DND-41 (cell line): ENCODE data around the gene KCNT2.

Experiments used
- ATAC-seq: fragments of 200-7000 bp; cut with Tn5 transposase; 3 replicates; pipeline ENCODE4 v1.9.1; 2021; ENCODE audit warnings: low read depth; ENCODE audit not compliant: insufficient read depth
- DNase-seq: peaks from one replicate; pipeline ENCODE4 v3.0.0-alpha.2; 2020
- H2AFZ ChIP-seq: 2 replicates; pipeline ENCODE4 v1.6.0; 2012; ENCODE audit warnings: low read depth, low read length
- H3K27ac ChIP-seq: 2 replicates; pipeline ENCODE4 v1.5.1; 2012; ENCODE audit warnings: low read length, inconsistent platforms
- H3K27me3 ChIP-seq: fragments of 200-600 bp; sonication (generic); 2 replicates; pipeline ENCODE4 v1.6.0; 2012; ENCODE audit warnings: low read length, mild to moderate bottlenecking, inconsistent platforms; ENCODE audit not compliant: insufficient read depth, poor library complexity
- H3K36me3 ChIP-seq: 2 replicates; pipeline ENCODE4 v1.5.1; 2012; ENCODE audit warnings: low read length, inconsistent platforms; ENCODE audit not compliant: insufficient read depth
- H3K4me1 ChIP-seq: 2 replicates; pipeline ENCODE4 v1.5.1; 2012; ENCODE audit warnings: mild to moderate bottlenecking, low read length; ENCODE audit not compliant: insufficient read depth
- H3K4me2 ChIP-seq: 2 replicates; pipeline ENCODE4 v1.6.0; 2012; ENCODE audit warnings: mild to moderate bottlenecking, moderate library complexity, low read length, inconsistent platforms; ENCODE audit not compliant: insufficient read depth
- H3K4me3 ChIP-seq, 2 experiments: fragments of 200-600 bp in 1 of 2; shearing (Covaris generic) in 1 of 2; 2 replicates each; pipeline ENCODE4 v1.5.1; 2012 to 2016; ENCODE audit warnings: inconsistent platforms in 2 of 2, low read length in 2 of 2, mild to moderate bottlenecking in 2 of 2, low read depth in 1 of 2, moderate library complexity in 1 of 2
- H3K79me2 ChIP-seq: 2 replicates; pipeline ENCODE4 v1.6.0; 2012; ENCODE audit warnings: low read length, inconsistent platforms; ENCODE audit not compliant: insufficient read depth
- H3K9ac ChIP-seq: 2 replicates; pipeline ENCODE4 v1.6.0; 2012; ENCODE audit warnings: low read depth, mild to moderate bottlenecking, inconsistent platforms, low read length, moderate library complexity
- H3K9me3 ChIP-seq: 2 replicates; pipeline ENCODE4 v1.5.1; 2012; ENCODE audit warnings: low read length, moderate library complexity, mild to moderate bottlenecking, inconsistent platforms; ENCODE audit not compliant: insufficient read depth, severe bottlenecking
- H4K20me1 ChIP-seq: 2 replicates; pipeline ENCODE4 v1.6.0; 2012; ENCODE audit warnings: low read length; ENCODE audit not compliant: insufficient read depth
- EZH2 ChIP-seq: IDR thresholded peaks from 3 replicates; pipeline ENCODE4 v1.6.1; 2012; ENCODE audit warnings: borderline replicate concordance, low read depth, mild to moderate bottlenecking, moderate library complexity, low read length, inconsistent platforms; ENCODE audit not compliant: severe bottlenecking
- TF ChIP-seq, protein P1 (sequence below): IDR thresholded peaks from 2 replicates; pipeline ENCODE4 v1.5.1; 2012; ENCODE audit warnings: borderline replicate concordance, low read length, moderate library complexity, mild to moderate bottlenecking; ENCODE audit not compliant: poor library complexity, severe bottlenecking; ENCODE audit errors: extremely low read depth

Gene KCNT2

DNA sequence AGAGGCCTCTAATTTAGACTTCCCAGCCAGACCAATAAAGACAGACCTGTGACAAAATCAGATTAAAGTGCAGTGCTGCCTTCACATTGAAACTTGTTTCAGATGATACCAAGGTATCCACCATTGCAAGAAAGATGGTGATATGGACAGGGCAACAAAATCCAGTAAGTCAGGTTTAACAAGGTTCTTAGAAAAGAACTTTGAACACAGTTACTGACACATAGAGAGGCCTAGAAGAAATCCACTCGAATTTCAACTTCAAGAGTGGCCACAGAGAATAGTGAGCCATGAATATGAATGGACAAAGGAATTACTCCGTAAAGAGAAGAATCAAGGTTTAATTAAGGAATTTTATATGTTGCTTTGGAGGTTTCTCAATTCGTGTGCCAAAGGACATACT, 230.4 kb downstream of the KCNT2 start:
- Histone ChIP-seq H3K9me3 (no peaks in the 10 kb centered on the region), H3K27me3 (no peaks in the 10 kb centered on the region), H3K4me1 (no peaks in the 10 kb centered on the region), H2AFZ (no peak overlapping the region), H3K79me2 (no peaks in the 10 kb centered on the region), H3K27ac (no peak overlapping the region), H3K9ac (no peak overlapping the region), H3K4me2 (no peak overlapping the region), H3K36me3 (no peaks in the 10 kb centered on the region), H4K20me1 (no peaks in the 10 kb centered on the region), H3K4me3 (no peak overlapping the region)
- no peak for DNase-seq
- ATAC-seq = no peak
- TF ChIP-seq, protein P1, sequence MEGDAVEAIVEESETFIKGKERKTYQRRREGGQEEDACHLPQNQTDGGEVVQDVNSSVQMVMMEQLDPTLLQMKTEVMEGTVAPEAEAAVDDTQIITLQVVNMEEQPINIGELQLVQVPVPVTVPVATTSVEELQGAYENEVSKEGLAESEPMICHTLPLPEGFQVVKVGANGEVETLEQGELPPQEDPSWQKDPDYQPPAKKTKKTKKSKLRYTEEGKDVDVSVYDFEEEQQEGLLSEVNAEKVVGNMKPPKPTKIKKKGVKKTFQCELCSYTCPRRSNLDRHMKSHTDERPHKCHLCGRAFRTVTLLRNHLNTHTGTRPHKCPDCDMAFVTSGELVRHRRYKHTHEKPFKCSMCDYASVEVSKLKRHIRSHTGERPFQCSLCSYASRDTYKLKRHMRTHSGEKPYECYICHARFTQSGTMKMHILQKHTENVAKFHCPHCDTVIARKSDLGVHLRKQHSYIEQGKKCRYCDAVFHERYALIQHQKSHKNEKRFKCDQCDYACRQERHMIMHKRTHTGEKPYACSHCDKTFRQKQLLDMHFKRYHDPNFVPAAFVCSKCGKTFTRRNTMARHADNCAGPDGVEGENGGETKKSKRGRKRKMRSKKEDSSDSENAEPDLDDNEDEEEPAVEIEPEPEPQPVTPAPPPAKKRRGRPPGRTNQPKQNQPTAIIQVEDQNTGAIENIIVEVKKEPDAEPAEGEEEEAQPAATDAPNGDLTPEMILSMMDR = no peak
- TF ChIP-seq EZH2 = no peak

DNA sequence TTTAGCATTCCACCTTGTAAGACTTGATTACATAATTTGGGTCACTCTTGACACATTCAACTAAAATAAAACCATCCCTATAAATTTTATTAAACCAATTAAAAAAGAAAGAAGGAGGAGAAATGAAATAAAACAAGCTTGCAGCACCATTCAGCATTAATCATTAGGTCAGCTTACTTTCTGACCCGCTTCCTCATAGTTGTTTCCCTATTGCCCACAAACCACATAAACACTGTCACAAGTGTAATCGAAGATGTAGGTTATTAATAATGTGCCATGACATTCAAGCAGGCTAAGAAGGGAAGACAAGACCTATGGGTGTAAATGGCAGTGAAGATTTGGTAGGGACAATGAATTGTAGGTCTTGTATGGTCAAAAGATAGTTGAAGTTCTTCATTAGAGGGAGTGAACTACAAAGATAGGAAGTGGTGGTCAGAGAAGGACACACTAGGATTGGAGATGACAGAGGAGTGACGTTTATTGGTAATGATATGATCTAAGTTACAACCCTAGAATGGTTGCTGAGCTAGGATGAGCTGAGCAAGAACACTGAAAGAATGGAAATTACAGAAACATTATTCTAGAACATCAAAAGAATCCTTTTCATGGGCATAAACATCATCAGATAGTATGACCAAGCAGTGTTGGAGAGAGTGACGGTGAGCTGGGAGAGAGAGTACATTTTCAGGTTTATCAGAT, 231.5 kb downstream of the KCNT2 start:
- DNase-seq = no peak
- no peaks in the 10 kb centered on the region for H3K27me3 ChIP-seq

DNA sequence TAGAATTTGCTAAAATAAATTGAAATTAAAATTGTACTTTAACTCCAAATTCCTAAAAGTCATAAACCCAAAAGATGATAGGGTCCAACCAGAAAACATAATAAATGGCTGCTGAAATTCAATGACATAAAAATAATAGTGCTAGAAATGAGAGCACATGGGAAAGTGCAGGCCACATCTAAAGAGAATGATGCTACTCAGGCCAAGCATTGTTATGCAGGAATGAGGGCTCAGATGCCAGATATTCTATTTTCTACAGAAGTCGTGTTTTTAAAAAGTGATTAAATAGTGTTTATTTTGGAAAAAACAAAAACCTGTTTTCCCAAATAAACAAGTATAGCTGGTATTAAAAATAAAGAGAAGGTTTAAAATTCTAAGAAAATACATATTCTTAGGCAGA, 234.4 kb downstream of the KCNT2 start:
- H3K4me3 ChIP-seq = no peak overlapping the region
- H3K4me2 ChIP-seq = no peak overlapping the region
- no peak overlapping the region for H3K27ac ChIP-seq
- H3K9me3 ChIP-seq = no peaks in the 10 kb centered on the region
- no peak for DNase-seq
- no peaks in the 10 kb centered on the region for H3K27me3 ChIP-seq
- no peaks in the 10 kb centered on the region for H3K4me1 ChIP-seq
- no peaks in the 10 kb centered on the region for H4K20me1 ChIP-seq
- no peak for ATAC-seq
- H3K9ac ChIP-seq = no peak overlapping the region
- TF ChIP-seq, protein P1 = no peak
- no peak for TF ChIP-seq EZH2
- no peaks in the 10 kb centered on the region for H3K36me3 ChIP-seq
- H3K79me2 ChIP-seq = no peaks in the 10 kb centered on the region
- H2AFZ ChIP-seq = no peak overlapping the region

More for the DNA sequence above, 231.5 kb downstream of the KCNT2 start:
- Histone ChIP-seq H3K27ac (no peak overlapping the region), H3K4me1 (no peaks in the 10 kb centered on the region), H3K4me2 (no peak overlapping the region), H2AFZ (no peak overlapping the region), H3K36me3 (no peaks in the 10 kb centered on the region), H3K9me3 (no peaks in the 10 kb centered on the region), H3K9ac (no peak overlapping the region), H4K20me1 (no peaks in the 10 kb centered on the region), H3K4me3 (no peak overlapping the region), H3K79me2 (no peaks in the 10 kb centered on the region)
- TF ChIP-seq, protein P1 = no peak
- TF ChIP-seq EZH2 = no peak
- ATAC-seq = no peak
